GM23338 (cell line): ENCODE data around the gene UMOD. TPM values are rescaled to one million over a fixed set of nuclear protein-coding genes. Genes with fewer than 3 reads are reported as not detected.

Source experiments
- ATAC-seq: fragments of 200-7000 bp; cut with Tn5 transposase; 3 replicates; pipeline ENCODE4 v1.9.1; 2020
- DNase-seq: peaks from one replicate; pipeline ENCODE4 v3.0.0-alpha.2; 2015; ENCODE audit warnings: low spot score
- H2AFZ ChIP-seq: fragments of 200-600 bp; sonication (generic); 2 replicates; pipeline ENCODE4 v1.8.0; 2016; ENCODE audit warnings: antibody characterized with exemption, mild to moderate bottlenecking, moderate library complexity
- H3F3A ChIP-seq: fragments of 200-600 bp; sonication (generic); replicated peaks from 2 replicates; pipeline ENCODE4 v1.8.0; 2017; ENCODE audit warnings: antibody characterized with exemption, mixed run types, low read depth
- H3K27ac ChIP-seq: fragments of 200-600 bp; sonication (generic); 2 replicates; pipeline ENCODE4 v1.6.1; 2016; ENCODE audit warnings: low read depth
- H3K27me3 ChIP-seq: fragments of 200-600 bp; sonication (generic); 2 replicates; pipeline ENCODE4 v1.8.0; 2016; ENCODE audit warnings: mild to moderate bottlenecking, mixed run types, moderate library complexity; ENCODE audit not compliant: insufficient read depth
- H3K36me3 ChIP-seq: fragments of 200-600 bp; sonication (generic); 2 replicates; pipeline ENCODE4 v1.8.0; 2016; ENCODE audit warnings: mild to moderate bottlenecking; ENCODE audit not compliant: insufficient read depth
- H3K4me1 ChIP-seq: fragments of 200-600 bp; sonication (generic); 2 replicates; pipeline ENCODE4 v1.8.0; 2016; ENCODE audit warnings: mild to moderate bottlenecking, moderate library complexity; ENCODE audit not compliant: insufficient read depth
- H3K4me2 ChIP-seq: fragments of 200-600 bp; sonication (generic); 2 replicates; pipeline ENCODE4 v1.7.1; 2017; ENCODE audit warnings: mixed run types
- H3K4me3 ChIP-seq: fragments of 200-600 bp; sonication (generic); 2 replicates; pipeline ENCODE4 v1.6.1; 2016; ENCODE audit warnings: mixed run types
- H3K79me2 ChIP-seq: fragments of 200-600 bp; sonication (generic); replicated peaks from 2 replicates; pipeline ENCODE4 v1.8.0; 2017; ENCODE audit warnings: mild to moderate bottlenecking; ENCODE audit not compliant: insufficient read depth
- H3K9me2 ChIP-seq: fragments of 200-600 bp; sonication (generic); 2 replicates; pipeline ENCODE4 v1.8.0; 2017; ENCODE audit not compliant: insufficient read depth
- H4K20me1 ChIP-seq: fragments of 200-600 bp; sonication (generic); replicated peaks from 2 replicates; pipeline ENCODE4 v1.8.0; 2017; ENCODE audit warnings: mild to moderate bottlenecking; ENCODE audit not compliant: insufficient read depth
- H3K27ac Mint-ChIP-seq: 2 replicates; pipeline ENCODE4 v1.8.0; 2020; ENCODE audit warnings: inconsistent platforms, mild to moderate bottlenecking, moderate library complexity, mixed read lengths
- H3K27me3 Mint-ChIP-seq: 3 replicates; pipeline ENCODE4 v1.8.0; 2022; ENCODE audit warnings: low read depth, mild to moderate bottlenecking, moderate library complexity, mixed read lengths, inconsistent platforms; ENCODE audit not compliant: insufficient read depth, poor library complexity
- H3K36me3 Mint-ChIP-seq: 3 replicates; pipeline ENCODE4 v1.8.0; 2021; ENCODE audit warnings: low read depth, mild to moderate bottlenecking, inconsistent platforms, moderate library complexity, mixed read lengths
- H3K4me1 Mint-ChIP-seq: 3 replicates; pipeline ENCODE4 v1.8.0; 2020; ENCODE audit warnings: mild to moderate bottlenecking, inconsistent platforms, mixed read lengths
- H3K4me3 Mint-ChIP-seq: 3 replicates; pipeline ENCODE4 v1.8.0; 2021; ENCODE audit warnings: moderate library complexity, mild to moderate bottlenecking, inconsistent platforms, mixed read lengths
- H3K9me3 Mint-ChIP-seq: 3 replicates; pipeline ENCODE4 v1.8.0; 2020; ENCODE audit warnings: moderate library complexity, mild to moderate bottlenecking, inconsistent platforms, mixed read lengths
- CREB1 ChIP-seq: fragments of 250-450 bp; sonication (Bioruptor Pico); IDR thresholded peaks from 2 replicates; pipeline ENCODE4 v1.5.0; 2020; ENCODE audit warnings: low read depth, mild to moderate bottlenecking, moderate library complexity
- EZH2 ChIP-seq: fragments of 200-600 bp; sonication (generic); IDR thresholded peaks from one replicate; pipeline ENCODE4 v1.8.0; 2017; ENCODE audit warnings: antibody characterized with exemption, mild to moderate bottlenecking, low read depth; ENCODE audit not compliant: unreplicated experiment
- EZH2phosphoT487 ChIP-seq: fragments of 200-600 bp; sonication (generic); IDR thresholded peaks from one replicate; pipeline ENCODE4 v1.8.1; 2018; ENCODE audit warnings: antibody characterized with exemption; ENCODE audit not compliant: unreplicated experiment
- JUNB ChIP-seq: IDR thresholded peaks from one replicate; pipeline ENCODE4 v1.6.1; 2016; ENCODE audit warnings: antibody characterized with exemption; ENCODE audit not compliant: unreplicated experiment
- NANOG ChIP-seq: IDR thresholded peaks from 2 replicates; pipeline ENCODE4 v1.6.1; 2016; ENCODE audit warnings: antibody characterized with exemption, borderline replicate concordance
- POLR2AphosphoS5 ChIP-seq: IDR thresholded peaks from 2 replicates; pipeline ENCODE4 v1.6.1; 2016; ENCODE audit warnings: antibody characterized with exemption, low read depth
- STAT1 ChIP-seq: IDR thresholded peaks from one replicate; pipeline ENCODE4 v1.6.1; 2016; ENCODE audit warnings: antibody characterized with exemption; ENCODE audit not compliant: unreplicated experiment
- ZNF114 ChIP-seq: fragments of 250-450 bp; sonication (Bioruptor Pico); IDR thresholded peaks from 2 replicates; pipeline ENCODE4 v1.5.0; 2020; ENCODE audit warnings: mild to moderate bottlenecking, moderate library complexity
- ZNF331 ChIP-seq: fragments of 250-450 bp; sonication (Bioruptor Pico); IDR thresholded peaks from 2 replicates; pipeline ENCODE4 v1.5.0; 2020; ENCODE audit warnings: low read depth, mild to moderate bottlenecking, moderate library complexity
- polyA plus RNA-seq: library from polyadenylated mRNA; unstranded; fragments of >200 nt; fragmentation: Nextera tagmentation; extraction: Ambion mirVana; gene quantifications from 2 replicates; pipeline ENCODE4 v1.2.1, GENCODE V29; 2016
- total RNA-seq: library from RNA; depleted of rRNA; stranded (reverse); fragments of >200 nt; shearing (Covaris generic); gene quantifications from 2 replicates; pipeline ENCODE4 v1.2.3, GENCODE V29; 2014
- TF ChIP-seq, protein P1 (sequence below): IDR thresholded peaks from one replicate; pipeline ENCODE4 v1.6.1; 2018; ENCODE audit warnings: antibody characterized with exemption; ENCODE audit not compliant: unreplicated experiment
- TF ChIP-seq, protein P2 (sequence below): fragments of 250-450 bp; sonication (Bioruptor Pico); IDR thresholded peaks from 2 replicates; pipeline ENCODE4 v1.5.0; 2020; ENCODE audit warnings: mild to moderate bottlenecking, moderate library complexity
- TF ChIP-seq, protein P3 (sequence below): IDR thresholded peaks from 2 replicates; pipeline ENCODE4 v1.6.1; 2016; ENCODE audit warnings: antibody characterized with exemption
- TF ChIP-seq, protein P4 (sequence below), 2 experiments: fragments of 200-600 bp in 1 of 2; sonication (generic) in 1 of 2; conservative IDR thresholded peaks; 2 replicates each; pipeline versions ENCODE4 v1.5.1 to v1.6.1; 2016 to 2017; ENCODE audit warnings: antibody characterized with exemption in 2 of 2, low read depth in 2 of 2, mild to moderate bottlenecking in 2 of 2, moderate library complexity in 1 of 2

Gene UMOD
- total and polyA plus RNA-seq, 2 experiments from 2014 or later: not detected

DNA sequence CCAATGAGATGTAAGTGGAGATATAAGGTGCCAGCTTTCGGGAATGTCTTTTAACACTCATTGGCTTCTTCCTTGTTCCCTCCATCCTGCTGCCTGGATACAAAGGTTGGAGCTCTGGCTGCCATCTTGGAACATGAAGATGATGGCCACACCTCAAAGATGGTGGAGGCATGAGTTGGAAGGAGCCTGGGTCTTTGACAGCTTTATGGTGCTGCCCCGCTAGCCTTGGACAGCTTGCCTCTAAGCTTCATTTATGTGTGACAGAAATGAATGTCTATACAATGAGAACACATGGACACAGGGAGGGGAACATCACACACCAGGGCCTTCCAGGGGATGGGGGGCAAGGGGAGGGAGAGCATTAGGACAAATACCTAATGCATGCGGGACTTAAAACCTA lies 38.8 kb downstream of the UMOD start:
- no peaks in the 10 kb centered on the region for H3K27me3 Mint-ChIP-seq
- no peaks in the 10 kb centered on the region for H4K20me1 ChIP-seq
- H3K27ac Mint-ChIP-seq: no peak overlapping the region
- no peaks in the 10 kb centered on the region for H3K4me1 Mint-ChIP-seq
- no peak overlapping the region for H2AFZ ChIP-seq
- H3K79me2 ChIP-seq: no peaks in the 10 kb centered on the region
- no peaks in the 10 kb centered on the region for H3K4me1 ChIP-seq
- H3K9me3 Mint-ChIP-seq: no peaks in the 10 kb centered on the region
- no peak overlapping the region for H3K4me3 ChIP-seq
- H3K4me3 Mint-ChIP-seq: no peak overlapping the region
- H3K36me3 ChIP-seq: no peaks in the 10 kb centered on the region
- H3F3A ChIP-seq: no peaks in the 10 kb centered on the region
- ATAC-seq: no peak
- H3K27me3 ChIP-seq: no peaks in the 10 kb centered on the region
- no peak for DNase-seq
- TF ChIP-seq EZH2phosphoT487: no peak
- TF ChIP-seq STAT1: no peak
- TF ChIP-seq ZNF114 (CRISPR knock-in tag): no peak
- TF ChIP-seq EZH2: no peak
- no peak for TF ChIP-seq NANOG
- TF ChIP-seq, protein P1, sequence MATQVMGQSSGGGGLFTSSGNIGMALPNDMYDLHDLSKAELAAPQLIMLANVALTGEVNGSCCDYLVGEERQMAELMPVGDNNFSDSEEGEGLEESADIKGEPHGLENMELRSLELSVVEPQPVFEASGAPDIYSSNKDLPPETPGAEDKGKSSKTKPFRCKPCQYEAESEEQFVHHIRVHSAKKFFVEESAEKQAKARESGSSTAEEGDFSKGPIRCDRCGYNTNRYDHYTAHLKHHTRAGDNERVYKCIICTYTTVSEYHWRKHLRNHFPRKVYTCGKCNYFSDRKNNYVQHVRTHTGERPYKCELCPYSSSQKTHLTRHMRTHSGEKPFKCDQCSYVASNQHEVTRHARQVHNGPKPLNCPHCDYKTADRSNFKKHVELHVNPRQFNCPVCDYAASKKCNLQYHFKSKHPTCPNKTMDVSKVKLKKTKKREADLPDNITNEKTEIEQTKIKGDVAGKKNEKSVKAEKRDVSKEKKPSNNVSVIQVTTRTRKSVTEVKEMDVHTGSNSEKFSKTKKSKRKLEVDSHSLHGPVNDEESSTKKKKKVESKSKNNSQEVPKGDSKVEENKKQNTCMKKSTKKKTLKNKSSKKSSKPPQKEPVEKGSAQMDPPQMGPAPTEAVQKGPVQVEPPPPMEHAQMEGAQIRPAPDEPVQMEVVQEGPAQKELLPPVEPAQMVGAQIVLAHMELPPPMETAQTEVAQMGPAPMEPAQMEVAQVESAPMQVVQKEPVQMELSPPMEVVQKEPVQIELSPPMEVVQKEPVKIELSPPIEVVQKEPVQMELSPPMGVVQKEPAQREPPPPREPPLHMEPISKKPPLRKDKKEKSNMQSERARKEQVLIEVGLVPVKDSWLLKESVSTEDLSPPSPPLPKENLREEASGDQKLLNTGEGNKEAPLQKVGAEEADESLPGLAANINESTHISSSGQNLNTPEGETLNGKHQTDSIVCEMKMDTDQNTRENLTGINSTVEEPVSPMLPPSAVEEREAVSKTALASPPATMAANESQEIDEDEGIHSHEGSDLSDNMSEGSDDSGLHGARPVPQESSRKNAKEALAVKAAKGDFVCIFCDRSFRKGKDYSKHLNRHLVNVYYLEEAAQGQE: no peak
- TF ChIP-seq POLR2AphosphoS5: no peak
- TF ChIP-seq CREB1: no peak
- TF ChIP-seq, protein P2, sequence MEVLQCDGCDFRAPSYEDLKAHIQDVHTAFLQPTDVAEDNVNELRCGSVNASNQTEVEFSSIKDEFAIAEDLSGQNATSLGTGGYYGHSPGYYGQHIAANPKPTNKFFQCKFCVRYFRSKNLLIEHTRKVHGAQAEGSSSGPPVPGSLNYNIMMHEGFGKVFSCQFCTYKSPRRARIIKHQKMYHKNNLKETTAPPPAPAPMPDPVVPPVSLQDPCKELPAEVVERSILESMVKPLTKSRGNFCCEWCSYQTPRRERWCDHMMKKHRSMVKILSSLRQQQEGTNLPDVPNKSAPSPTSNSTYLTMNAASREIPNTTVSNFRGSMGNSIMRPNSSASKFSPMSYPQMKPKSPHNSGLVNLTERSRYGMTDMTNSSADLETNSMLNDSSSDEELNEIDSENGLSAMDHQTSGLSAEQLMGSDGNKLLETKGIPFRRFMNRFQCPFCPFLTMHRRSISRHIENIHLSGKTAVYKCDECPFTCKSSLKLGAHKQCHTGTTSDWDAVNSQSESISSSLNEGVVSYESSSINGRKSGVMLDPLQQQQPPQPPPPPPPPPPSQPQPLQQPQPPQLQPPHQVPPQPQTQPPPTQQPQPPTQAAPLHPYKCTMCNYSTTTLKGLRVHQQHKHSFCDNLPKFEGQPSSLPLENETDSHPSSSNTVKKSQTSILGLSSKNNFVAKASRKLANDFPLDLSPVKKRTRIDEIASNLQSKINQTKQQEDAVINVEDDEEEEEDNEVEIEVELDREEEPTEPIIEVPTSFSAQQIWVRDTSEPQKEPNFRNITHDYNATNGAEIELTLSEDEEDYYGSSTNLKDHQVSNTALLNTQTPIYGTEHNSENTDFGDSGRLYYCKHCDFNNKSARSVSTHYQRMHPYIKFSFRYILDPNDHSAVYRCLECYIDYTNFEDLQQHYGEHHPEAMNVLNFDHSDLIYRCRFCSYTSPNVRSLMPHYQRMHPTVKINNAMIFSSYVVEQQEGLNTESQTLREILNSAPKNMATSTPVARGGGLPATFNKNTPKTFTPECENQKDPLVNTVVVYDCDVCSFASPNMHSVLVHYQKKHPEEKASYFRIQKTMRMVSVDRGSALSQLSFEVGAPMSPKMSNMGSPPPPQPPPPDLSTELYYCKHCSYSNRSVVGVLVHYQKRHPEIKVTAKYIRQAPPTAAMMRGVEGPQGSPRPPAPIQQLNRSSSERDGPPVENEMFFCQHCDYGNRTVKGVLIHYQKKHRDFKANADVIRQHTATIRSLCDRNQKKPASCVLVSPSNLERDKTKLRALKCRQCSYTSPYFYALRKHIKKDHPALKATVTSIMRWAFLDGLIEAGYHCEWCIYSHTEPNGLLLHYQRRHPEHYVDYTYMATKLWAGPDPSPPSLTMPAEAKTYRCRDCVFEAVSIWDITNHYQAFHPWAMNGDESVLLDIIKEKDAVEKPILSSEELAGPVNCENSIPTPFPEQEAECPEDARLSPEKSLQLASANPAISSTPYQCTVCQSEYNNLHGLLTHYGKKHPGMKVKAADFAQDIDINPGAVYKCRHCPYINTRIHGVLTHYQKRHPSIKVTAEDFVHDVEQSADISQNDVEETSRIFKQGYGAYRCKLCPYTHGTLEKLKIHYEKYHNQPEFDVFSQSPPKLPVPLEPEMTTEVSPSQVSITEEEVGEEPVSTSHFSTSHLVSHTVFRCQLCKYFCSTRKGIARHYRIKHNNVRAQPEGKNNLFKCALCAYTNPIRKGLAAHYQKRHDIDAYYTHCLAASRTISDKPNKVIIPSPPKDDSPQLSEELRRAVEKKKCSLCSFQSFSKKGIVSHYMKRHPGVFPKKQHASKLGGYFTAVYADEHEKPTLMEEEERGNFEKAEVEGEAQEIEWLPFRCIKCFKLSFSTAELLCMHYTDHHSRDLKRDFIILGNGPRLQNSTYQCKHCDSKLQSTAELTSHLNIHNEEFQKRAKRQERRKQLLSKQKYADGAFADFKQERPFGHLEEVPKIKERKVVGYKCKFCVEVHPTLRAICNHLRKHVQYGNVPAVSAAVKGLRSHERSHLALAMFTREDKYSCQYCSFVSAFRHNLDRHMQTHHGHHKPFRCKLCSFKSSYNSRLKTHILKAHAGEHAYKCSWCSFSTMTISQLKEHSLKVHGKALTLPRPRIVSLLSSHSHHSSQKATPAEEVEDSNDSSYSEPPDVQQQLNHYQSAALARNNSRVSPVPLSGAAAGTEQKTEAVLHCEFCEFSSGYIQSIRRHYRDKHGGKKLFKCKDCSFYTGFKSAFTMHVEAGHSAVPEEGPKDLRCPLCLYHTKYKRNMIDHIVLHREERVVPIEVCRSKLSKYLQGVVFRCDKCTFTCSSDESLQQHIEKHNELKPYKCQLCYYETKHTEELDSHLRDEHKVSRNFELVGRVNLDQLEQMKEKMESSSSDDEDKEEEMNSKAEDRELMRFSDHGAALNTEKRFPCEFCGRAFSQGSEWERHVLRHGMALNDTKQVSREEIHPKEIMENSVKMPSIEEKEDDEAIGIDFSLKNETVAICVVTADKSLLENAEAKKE (CRISPR knock-in tag): no peak
- TF ChIP-seq, protein P3, sequence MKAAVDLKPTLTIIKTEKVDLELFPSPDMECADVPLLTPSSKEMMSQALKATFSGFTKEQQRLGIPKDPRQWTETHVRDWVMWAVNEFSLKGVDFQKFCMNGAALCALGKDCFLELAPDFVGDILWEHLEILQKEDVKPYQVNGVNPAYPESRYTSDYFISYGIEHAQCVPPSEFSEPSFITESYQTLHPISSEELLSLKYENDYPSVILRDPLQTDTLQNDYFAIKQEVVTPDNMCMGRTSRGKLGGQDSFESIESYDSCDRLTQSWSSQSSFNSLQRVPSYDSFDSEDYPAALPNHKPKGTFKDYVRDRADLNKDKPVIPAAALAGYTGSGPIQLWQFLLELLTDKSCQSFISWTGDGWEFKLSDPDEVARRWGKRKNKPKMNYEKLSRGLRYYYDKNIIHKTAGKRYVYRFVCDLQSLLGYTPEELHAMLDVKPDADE: no peak
- TF ChIP-seq, protein P4, sequence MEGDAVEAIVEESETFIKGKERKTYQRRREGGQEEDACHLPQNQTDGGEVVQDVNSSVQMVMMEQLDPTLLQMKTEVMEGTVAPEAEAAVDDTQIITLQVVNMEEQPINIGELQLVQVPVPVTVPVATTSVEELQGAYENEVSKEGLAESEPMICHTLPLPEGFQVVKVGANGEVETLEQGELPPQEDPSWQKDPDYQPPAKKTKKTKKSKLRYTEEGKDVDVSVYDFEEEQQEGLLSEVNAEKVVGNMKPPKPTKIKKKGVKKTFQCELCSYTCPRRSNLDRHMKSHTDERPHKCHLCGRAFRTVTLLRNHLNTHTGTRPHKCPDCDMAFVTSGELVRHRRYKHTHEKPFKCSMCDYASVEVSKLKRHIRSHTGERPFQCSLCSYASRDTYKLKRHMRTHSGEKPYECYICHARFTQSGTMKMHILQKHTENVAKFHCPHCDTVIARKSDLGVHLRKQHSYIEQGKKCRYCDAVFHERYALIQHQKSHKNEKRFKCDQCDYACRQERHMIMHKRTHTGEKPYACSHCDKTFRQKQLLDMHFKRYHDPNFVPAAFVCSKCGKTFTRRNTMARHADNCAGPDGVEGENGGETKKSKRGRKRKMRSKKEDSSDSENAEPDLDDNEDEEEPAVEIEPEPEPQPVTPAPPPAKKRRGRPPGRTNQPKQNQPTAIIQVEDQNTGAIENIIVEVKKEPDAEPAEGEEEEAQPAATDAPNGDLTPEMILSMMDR (conservative IDR thresholded peaks at IDR 0.05; ENCODE audit: low read depth in 2 of 2): no peak
- TF ChIP-seq JUNB: no peak
- no peak for TF ChIP-seq ZNF331
- peaks cover 8% of the 10 kb centered on the region for H3K9me2 ChIP-seq
- H3K4me2 ChIP-seq: no peak overlapping the region
- H3K36me3 Mint-ChIP-seq: no peaks in the 10 kb centered on the region
- no peak overlapping the region for H3K27ac ChIP-seq
